ENCODE data around the gene FGD5.

FGD5 gene

GRCh38 chr3:14832975-14833722, 14.4 kb downstream of the FGD5 start:
- no peak for DNase-seq (ENCODE audit: low spot score)

GRCh38 chr3:14834121-14834520, 15.4 kb downstream of the FGD5 start:
- DNase-seq (ENCODE audit: low spot score) = no peak

GRCh38 chr3:14834807-14835466, 16.2 kb downstream of the FGD5 start:
- DNase-seq (ENCODE audit: low spot score) = no peak

DNA sequence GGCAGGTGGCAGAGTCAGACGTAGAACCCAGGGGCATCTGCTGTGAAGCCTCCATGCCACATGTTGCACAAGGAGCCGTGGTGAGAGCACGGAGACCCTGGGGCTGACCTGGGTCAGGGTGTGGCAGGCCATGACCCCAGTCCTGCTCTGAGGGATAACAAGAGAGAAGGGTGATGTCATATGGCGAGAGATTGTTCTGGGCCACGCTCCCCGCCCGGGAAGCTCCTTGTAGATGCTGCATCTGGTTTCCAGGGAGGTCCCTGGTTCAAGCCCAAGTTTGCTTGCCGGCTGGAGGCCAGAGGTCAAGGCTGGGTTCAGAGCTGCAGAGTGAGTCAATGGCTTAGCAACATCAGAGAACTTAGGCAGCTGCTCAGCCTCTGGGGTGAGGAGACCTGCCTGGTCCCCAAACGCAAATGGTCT, 17.3 kb downstream of the FGD5 start:
- DNase-seq (ENCODE audit: low spot score) = no peak

DNA sequence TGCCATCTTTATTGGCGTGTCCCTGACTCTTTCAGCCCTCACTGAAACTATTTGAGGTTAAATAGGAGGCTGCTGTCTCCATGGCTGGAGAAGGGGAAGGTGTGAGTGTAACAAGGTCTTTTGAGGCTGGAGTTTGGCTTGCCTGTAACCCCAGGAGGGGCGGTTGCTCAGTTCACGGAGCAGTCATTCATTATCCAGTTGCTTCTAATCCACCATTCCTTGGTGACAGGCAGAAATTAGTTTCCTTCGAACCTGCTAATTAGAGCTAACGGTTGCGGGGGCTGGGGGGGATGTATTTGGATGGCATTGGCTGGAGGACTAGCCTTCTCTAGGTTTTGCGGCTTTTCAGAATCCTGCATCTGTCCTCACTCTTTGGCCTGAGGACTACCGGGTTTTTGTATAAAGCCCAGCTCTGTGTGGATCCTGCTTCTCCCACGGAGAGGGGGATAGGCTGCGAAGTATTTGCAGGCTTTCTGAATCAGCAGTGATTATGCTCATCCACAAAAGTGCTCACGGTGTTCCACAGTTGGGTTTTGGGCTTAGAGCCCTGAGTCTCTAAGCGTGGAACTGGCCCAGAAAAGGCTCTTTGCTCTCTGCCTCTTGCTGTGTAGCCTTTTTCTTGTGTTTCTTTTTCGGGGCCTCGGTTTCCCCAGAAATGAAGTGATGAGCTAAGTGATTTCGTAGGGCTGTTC, 18.6 kb downstream of the FGD5 start:
- DNase-seq (ENCODE audit: low spot score) = no peak

DNA sequence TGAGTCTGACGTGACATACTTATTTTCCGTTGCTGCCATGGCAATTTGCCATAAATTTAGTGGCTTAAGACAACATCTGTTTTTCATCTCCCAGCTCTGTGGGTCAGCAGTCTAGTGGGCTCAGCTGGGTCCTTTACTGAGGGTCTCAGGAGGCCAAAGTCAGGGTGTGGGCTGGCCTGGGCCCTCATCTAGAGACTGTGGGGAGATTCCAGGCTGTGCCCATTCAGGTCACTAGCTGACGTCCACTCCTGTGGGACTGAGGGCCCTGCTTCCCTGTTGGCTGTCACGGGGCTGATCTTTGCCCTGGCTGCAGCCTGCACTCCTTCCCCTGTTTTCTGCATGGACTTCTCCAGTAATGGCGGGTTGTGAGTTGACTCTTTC, 19.1 kb downstream of the FGD5 start:
- no peak for DNase-seq (ENCODE audit: low spot score)

- peak; percentile 69 for DNase-seq (ENCODE audit: low spot score)
Observed at GRCh38 chr3:14839236-14839635, 20.5 kb downstream of the FGD5 start.

DNA sequence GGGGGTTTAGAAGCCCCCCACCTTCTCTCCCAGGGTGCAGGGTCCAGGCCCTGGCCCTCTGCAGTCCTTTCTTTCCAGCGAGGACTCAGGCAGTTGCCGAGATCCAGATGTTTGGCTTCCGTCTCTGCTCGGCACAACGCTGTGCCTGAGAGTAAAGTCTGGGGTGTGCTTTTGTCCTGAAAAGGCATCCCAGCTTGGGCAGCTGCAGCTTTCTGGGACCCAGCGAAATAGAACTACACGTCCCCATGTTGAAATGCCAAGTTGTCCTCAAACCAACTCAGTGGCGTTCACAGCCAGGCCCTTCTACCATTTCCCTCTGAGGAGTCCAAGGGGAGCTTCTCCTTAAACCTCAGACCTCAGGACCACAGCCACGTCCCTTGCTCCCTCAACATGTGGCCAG, 23.1 kb downstream of the FGD5 start:
- no peak for DNase-seq (ENCODE audit: low spot score)

DNA sequence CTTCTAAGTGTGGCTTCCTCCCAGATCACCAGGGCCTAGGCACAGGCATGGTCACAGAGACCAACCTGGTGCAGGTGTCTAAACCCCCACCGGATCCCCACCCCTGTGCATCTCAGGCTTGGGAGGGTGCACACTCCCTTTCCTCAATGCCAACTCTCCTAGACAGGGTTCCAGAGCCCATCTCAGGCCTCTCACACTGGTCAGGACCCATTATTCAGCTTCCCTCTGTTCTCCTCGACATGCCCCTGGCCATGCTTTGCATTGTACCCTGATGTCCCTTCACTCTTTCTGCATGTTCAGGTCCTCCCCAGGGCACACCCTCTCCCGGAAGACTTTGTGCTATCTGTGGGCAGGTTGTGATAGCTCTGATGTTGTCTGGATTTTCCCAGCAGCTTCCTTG, 23.5 kb downstream of the FGD5 start:
- no peak for DNase-seq (ENCODE audit: low spot score)

DNA sequence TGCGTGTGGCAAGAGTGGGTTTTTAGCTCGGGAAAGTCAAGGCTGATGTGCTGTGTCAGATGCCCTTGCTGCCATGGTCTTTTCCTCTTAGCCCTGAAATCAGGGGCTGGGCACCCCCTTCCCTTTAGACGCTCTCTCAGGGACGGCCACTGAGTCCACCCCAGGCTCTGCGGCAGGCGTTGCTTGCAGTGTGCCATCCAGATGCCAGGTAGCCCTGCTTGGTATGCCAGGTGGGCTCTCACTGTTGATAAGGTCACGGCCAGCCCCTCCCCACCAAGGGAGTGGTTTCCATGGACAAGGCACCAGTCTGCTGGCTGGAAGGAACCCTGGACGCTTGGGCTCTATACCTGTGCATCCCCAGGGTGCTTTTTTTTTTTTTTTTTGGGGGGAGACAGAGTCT, 24.6 kb downstream of the FGD5 start:
- no peak for DNase-seq (ENCODE audit: low spot score)

- no peak for DNase-seq (ENCODE audit: low spot score)
Observed at GRCh38 chr3:14844386-14845170, 25.8 kb downstream of the FGD5 start.

DNA sequence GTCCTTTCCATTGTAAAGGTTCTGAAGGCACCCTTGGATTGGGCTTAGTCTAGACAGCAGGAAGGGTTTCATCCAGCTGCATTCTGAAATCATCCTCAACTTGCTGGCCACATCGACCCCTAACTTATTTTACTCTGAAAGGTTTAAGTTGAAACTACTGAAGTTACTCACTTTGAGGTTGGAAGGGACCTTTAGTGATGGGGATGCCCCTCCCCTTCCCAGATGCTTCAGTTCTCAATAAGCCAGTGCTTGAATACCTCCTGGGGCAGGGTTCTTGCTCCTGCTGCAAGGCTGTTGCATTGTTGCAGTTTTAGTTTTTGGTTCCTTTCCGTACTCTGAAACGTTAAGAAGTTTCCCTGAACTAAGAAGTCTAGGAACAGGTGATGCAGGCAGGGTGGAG, 26.4 kb downstream of the FGD5 start:
- DNase-seq (ENCODE audit: low spot score) = no peak

- DNase-seq (ENCODE audit: low spot score) = no peak
Observed at GRCh38 chr3:14845826-14846225, 27.1 kb downstream of the FGD5 start.

- DNase-seq (ENCODE audit: low spot score) = no peak
Observed at GRCh38 chr3:14846226-14846880, 27.6 kb downstream of the FGD5 start.

GRCh38 chr3:14847613-14848541, 29.1 kb downstream of the FGD5 start:
- DNase-seq (ENCODE audit: low spot score) = no peak

DNA sequence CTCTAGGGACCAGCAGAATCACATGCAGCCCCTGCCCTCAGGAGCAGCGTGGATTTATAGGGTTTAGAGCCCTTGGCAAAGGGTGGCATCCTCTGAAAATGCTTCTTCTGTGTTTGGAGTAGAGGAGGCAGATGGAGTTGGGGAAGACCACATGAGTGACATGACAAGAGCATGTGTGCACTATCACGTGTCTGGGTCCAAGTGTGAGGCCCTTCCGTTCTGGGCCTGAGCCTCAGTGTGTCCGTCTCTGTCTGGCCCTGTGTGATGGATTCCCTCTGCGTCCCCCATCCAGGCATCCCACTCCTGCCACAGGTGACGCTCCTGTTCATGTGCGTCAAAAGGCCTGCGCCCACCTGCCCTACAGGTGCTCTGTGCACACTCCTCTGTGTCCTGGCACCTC, 30.1 kb downstream of the FGD5 start:
- no peak for DNase-seq (ENCODE audit: low spot score)

DNA sequence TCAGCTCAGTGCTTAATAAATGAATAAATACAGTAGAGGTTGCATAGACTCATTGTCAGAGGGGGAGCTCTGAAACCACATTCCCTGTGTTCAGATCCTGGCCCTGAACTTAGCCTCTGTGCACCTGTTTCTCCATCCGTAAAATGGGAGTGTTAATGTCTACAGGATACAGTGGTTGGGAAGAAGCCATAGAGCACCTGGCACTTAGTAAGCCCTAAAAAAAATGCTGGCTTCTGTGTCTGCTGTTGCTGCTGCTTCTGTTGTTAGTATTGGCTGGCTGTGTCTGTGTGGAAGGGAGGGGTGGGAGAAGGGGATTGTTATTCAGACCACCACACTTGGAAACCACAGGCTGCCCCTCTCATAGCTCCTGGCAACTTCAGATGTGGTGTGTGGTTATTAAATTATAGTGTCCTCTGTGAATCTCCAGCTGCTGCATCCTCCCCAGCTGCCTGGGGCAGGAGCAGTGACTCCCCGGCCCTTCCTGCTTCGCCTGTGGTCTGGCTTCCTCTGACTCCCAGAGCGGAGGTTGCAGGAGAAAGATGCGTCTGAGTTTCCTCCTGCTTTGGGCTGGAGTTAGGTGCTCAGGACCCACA, 31.0 kb downstream of the FGD5 start:
- no peak for DNase-seq (ENCODE audit: low spot score)

- DNase-seq (ENCODE audit: low spot score) = no peak
Observed at GRCh38 chr3:14852058-14852594, 33.4 kb downstream of the FGD5 start.

- no peak for DNase-seq (ENCODE audit: low spot score)
Observed at GRCh38 chr3:14852717-14853116, 34.0 kb downstream of the FGD5 start.

DNA sequence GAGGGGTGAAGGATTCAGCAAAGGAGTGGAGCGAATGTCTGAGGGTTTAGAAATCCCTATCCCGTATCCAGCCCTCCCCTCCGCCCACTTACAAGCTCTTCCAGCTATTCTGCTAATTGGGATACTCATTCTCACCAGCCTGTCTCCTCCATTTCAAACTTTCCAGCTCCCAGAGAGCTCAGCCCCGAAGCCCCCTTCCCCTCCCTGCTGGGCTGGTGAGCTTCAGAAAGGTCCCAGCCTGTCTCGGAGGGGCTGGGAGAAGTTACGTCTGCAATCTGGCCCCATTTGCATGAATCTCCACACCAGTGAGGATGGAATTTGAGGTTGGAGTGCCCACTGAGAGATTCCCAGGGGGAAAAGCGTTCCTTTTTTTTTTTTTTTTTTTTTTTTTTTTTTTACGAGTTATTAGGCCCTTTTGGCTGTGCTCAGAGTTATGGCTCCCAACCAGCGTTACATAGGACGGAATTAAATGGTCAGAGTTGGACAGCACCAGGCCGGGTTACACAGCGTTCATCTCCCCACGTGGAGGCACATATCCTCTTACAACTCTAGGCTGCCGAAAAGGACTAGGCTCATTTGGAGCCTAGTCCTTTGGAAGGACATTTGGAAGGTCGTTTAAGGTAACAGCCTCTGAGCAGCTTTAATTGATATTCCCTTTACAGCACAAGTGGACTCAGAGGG, 34.6 kb downstream of the FGD5 start:
- no peak for DNase-seq (ENCODE audit: low spot score)
